Fibroblast of lung (primary cell): ENCODE measurements around the gene SLC22A17. TPM values are rescaled to one million over a fixed set of nuclear protein-coding genes. Genes with fewer than 3 reads are reported as not detected.

Experiments
- DNase-seq, 2 donors: peaks; one replicate each; pipeline versions ENCODE4 v3.0.0 to v3.0.0-alpha.2; 2010; ENCODE audit warnings: low read depth in 2 of 2
- H2AFZ ChIP-seq: 2 replicates; pipeline ENCODE4 v1.5.1; 2012; ENCODE audit warnings: low read length, control low read depth, inconsistent platforms
- H3K27ac ChIP-seq: 2 replicates; pipeline ENCODE4 v1.5.1; 2011; ENCODE audit warnings: low read length, control low read depth; ENCODE audit not compliant: insufficient read depth
- H3K27me3 ChIP-seq: 2 replicates; pipeline ENCODE4 v1.5.1; 2011; ENCODE audit warnings: mild to moderate bottlenecking, low read length; ENCODE audit not compliant: control insufficient read depth, insufficient read depth
- H3K36me3 ChIP-seq: 2 replicates; pipeline ENCODE4 v1.5.1; 2011; ENCODE audit warnings: low read length; ENCODE audit not compliant: control insufficient read depth, insufficient read depth
- H3K4me1 ChIP-seq: 2 replicates; pipeline ENCODE4 v1.5.1; 2011; ENCODE audit warnings: low read length; ENCODE audit not compliant: control insufficient read depth, insufficient read depth; ENCODE audit errors: extremely low read depth
- H3K4me2 ChIP-seq: 2 replicates; pipeline ENCODE4 v1.5.1; 2011; ENCODE audit warnings: low read length, control low read depth; ENCODE audit not compliant: insufficient read depth; ENCODE audit errors: extremely low read depth
- H3K4me3 ChIP-seq, 4 experiments: fragments of 200-600 bp in 1 of 4; sonication (generic) in 1 of 4; replicated peaks in 1 of 4; 2 replicates each; pipeline ENCODE4 v1.5.1; 2011 to 2016; ENCODE audit warnings: low read length in 4 of 4, low read depth in 3 of 4, mild to moderate bottlenecking in 3 of 4, control low read depth in 2 of 4, inconsistent platforms in 1 of 4, mixed read lengths in 1 of 4; ENCODE audit not compliant: insufficient read depth in 1 of 4; ENCODE audit errors: control extremely low read depth in 1 of 4
- H3K79me2 ChIP-seq: 2 replicates; pipeline ENCODE4 v1.5.1; 2012; ENCODE audit warnings: mild to moderate bottlenecking, low read length, inconsistent platforms; ENCODE audit not compliant: control insufficient read depth, insufficient read depth
- H3K9ac ChIP-seq: 2 replicates; pipeline ENCODE4 v1.5.1; 2011; ENCODE audit warnings: mild to moderate bottlenecking, low read length, control low read depth; ENCODE audit not compliant: insufficient read depth
- H3K9me3 ChIP-seq: 2 replicates; pipeline ENCODE4 v1.5.1; 2012; ENCODE audit warnings: low read depth, low read length; ENCODE audit not compliant: control insufficient read depth, insufficient read depth
- H4K20me1 ChIP-seq: 2 replicates; pipeline ENCODE4 v1.5.1; 2011; ENCODE audit warnings: low read length; ENCODE audit not compliant: control insufficient read depth, insufficient read depth; ENCODE audit errors: extremely low read depth
- EZH2 ChIP-seq: IDR thresholded peaks from 2 replicates; pipeline ENCODE4 v1.5.1; 2012; ENCODE audit warnings: low read length, control low read depth, mild to moderate bottlenecking; ENCODE audit errors: missing control alignments
- polyA plus RNA-seq, 2 donors: library from polyadenylated mRNA; depleted of rRNA in 1 of 2; stranded (reverse) in 1 of 2; unstranded in 1 of 2; fragments of >200 nt; gene quantifications; 2 replicates each; pipeline ENCODE4 v1.2.1, GENCODE V29; 2011 to 2012; ENCODE audit warnings: missing spikeins in 1 of 2
- total RNA-seq: library from RNA; depleted of rRNA; stranded (reverse); fragments of >200 nt; gene quantifications from 2 replicates; pipeline ENCODE4 v1.2.1, GENCODE V29; 2014
- TF ChIP-seq, protein P1 (sequence below), 2 donors: IDR thresholded peaks in 1 of 2; conservative IDR thresholded peaks in 1 of 2; 1 replicate in 1 of 2; 2 replicates in 1 of 2; pipeline ENCODE4 v1.5.1; 2011 to 2012; ENCODE audit warnings: low read length in 2 of 2, control low read depth in 1 of 2, inconsistent platforms in 1 of 2, low read depth in 1 of 2, mild to moderate bottlenecking in 1 of 2

Gene SLC22A17
- total and polyA plus RNA-seq, 2 donors (not counting 1 experiment from before 2014, with no cell fraction given), result 7.9 to 23.1 TPM

DNA sequence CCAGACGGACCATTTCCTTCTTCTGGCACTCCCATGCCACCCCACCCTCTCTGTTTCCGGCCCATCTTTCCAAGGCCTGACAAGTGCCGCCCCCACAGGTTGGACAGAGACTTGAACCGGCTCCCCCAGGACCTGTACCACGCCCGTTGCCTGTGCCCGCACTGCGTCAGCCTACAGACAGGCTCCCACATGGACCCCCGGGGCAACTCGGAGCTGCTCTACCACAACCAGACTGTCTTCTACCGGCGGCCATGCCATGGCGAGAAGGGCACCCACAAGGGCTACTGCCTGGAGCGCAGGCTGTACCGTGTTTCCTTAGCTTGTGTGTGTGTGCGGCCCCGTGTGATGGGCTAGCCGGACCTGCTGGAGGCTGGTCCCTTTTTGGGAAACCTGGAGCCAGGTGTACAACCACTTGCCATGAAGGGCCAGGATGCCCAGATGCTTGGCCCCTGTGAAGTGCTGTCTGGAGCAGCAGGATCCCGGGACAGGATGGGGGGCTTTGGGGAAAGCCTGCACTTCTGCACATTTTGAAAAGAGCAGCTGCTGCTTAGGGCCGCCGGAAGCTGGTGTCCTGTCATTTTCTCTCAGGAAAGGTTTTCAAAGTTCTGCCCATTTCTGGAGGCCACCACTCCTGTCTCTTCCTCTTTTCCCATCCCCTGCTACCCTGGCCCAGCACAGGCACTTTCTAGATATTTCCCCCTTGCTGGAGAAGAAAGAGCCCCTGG, 23.0 kb upstream of the SLC22A17 start:
- H3K9ac ChIP-seq, result no peak overlapping the region
- no peaks in the 10 kb centered on the region for H4K20me1 ChIP-seq
- H3K4me1 ChIP-seq, result no peaks in the 10 kb centered on the region
- H3K9me3 ChIP-seq, result no peaks in the 10 kb centered on the region
- no peak overlapping the region for H3K27ac ChIP-seq
- no peaks in the 10 kb centered on the region for H3K79me2 ChIP-seq
- DNase-seq, result no peak
- peaks cover 8% of the 10 kb centered on the region for H3K27me3 ChIP-seq
- H3K36me3 ChIP-seq, result no peaks in the 10 kb centered on the region
- no peak overlapping the region for H3K4me2 ChIP-seq
- no peak overlapping the region for H3K4me3 ChIP-seq
- TF ChIP-seq EZH2, result no peak
- TF ChIP-seq, protein P1, sequence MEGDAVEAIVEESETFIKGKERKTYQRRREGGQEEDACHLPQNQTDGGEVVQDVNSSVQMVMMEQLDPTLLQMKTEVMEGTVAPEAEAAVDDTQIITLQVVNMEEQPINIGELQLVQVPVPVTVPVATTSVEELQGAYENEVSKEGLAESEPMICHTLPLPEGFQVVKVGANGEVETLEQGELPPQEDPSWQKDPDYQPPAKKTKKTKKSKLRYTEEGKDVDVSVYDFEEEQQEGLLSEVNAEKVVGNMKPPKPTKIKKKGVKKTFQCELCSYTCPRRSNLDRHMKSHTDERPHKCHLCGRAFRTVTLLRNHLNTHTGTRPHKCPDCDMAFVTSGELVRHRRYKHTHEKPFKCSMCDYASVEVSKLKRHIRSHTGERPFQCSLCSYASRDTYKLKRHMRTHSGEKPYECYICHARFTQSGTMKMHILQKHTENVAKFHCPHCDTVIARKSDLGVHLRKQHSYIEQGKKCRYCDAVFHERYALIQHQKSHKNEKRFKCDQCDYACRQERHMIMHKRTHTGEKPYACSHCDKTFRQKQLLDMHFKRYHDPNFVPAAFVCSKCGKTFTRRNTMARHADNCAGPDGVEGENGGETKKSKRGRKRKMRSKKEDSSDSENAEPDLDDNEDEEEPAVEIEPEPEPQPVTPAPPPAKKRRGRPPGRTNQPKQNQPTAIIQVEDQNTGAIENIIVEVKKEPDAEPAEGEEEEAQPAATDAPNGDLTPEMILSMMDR (conservative IDR thresholded peaks at IDR 0.05 in 1 of 2, IDR thresholded peaks at IDR 0.05 in 1 of 2; ENCODE audit: low read depth in 1 of 2, low read length in 2 of 2), result no peak
- H2AFZ ChIP-seq, result no peak overlapping the region

DNA sequence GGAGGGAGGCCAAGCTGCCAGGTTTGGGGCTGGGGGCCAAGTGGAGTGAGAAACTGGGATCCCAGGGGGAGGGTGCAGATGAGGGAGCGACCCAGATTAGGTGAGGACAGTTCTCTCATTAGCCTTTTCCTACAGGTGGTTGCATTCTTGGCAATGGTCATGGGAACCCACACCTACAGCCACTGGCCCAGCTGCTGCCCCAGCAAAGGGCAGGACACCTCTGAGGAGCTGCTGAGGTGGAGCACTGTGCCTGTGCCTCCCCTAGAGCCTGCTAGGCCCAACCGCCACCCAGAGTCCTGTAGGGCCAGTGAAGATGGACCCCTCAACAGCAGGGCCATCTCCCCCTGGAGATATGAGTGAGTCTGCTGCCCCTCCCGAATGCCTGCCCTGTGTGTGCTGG, 20.4 kb upstream of the SLC22A17 start:
- Histone ChIP-seq H3K4me3 (no peak overlapping the region), H3K27ac (no peak overlapping the region), H2AFZ (no peak overlapping the region), H3K4me2 (no peak overlapping the region), H3K27me3 (peaks cover 11% of the 10 kb centered on the region), H3K9me3 (no peaks in the 10 kb centered on the region), H4K20me1 (no peaks in the 10 kb centered on the region), H3K36me3 (no peaks in the 10 kb centered on the region), H3K9ac (no peak overlapping the region), H3K4me1 (no peaks in the 10 kb centered on the region), H3K79me2 (no peaks in the 10 kb centered on the region)
- no peak for TF ChIP-seq EZH2
- TF ChIP-seq, protein P1 (conservative IDR thresholded peaks at IDR 0.05 in 1 of 2, IDR thresholded peaks at IDR 0.05 in 1 of 2; ENCODE audit: low read depth in 1 of 2, low read length in 2 of 2), result no peak
- DNase-seq, result no peak

DNA sequence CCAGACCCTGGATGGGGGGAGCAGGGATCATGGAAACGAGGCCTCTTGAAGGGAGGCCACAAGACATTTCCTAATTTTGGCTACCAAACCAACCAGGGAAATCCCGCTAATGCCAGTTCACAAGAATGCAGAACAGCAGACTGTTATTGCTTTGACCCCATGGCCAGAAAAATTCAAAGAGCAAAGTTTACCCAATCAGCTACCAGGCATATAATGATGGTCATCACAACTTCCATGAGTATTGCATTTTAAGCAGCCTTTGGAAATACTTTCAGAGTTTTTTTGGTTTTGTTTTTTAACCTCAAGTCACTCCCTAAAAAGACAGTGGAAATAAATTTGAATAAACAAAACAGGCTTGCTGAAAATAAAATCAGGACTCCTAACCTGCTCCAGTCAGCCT, 19.8 kb upstream of the SLC22A17 start, which contains the start of gene IL25:
Gene IL25, plus strand, starts transcription at position 301 of the 400 bp plus-strand sequence.
- DNase-seq, result no peak
- Histone ChIP-seq H3K4me1 (no peaks in the 10 kb centered on the region), H3K4me2 (no peak within 1 kb of the TSS), H3K36me3 (no peaks in the 10 kb centered on the region), H2AFZ (no peak within 1 kb of the TSS), H3K79me2 (no peaks in the 10 kb centered on the region), H4K20me1 (no peaks in the 10 kb centered on the region), H3K27ac (no peak within 1 kb of the TSS), H3K4me3 (no peak within 1 kb of the TSS), H3K9me3 (no peaks in the 10 kb centered on the region), H3K27me3 (peaks cover 12% of the 10 kb centered on the region), H3K9ac (no peak within 1 kb of the TSS)
- TF ChIP-seq EZH2, result no peak
- TF ChIP-seq, protein P1 (conservative IDR thresholded peaks at IDR 0.05 in 1 of 2, IDR thresholded peaks at IDR 0.05 in 1 of 2; ENCODE audit: low read depth in 1 of 2, low read length in 2 of 2), result no peak
